NCI-H2171 (cell line): ENCODE data around the gene NEUROD1.
"Not testable (repeated sequence)": the region's sequence is repeated elsewhere in the genome, so short reads cannot be mapped to it uniquely, and the experiment has no call there.

Source experiments
- DNase-seq: peaks from one replicate; lab custom pipeline; 2025; lab: John Stamatoyannopoulos, UW

The NEUROD1 gene

GRCh38 chr2:181680055-181680936, at the start of gene NEUROD1:
Gene NEUROD1 (minus strand): TSS chr2:181680517. CDS start chr2:181678860, 1,657 bp downstream.
- peak; percentile 98 for DNase-seq

- DNase-seq = no peak
Observed at GRCh38 chr2:181725476-181725875, 45.2 kb upstream of the NEUROD1 start.

GRCh38 chr2:181724662-181725061, 44.3 kb upstream of the NEUROD1 start:
- no peak for DNase-seq

GRCh38 chr2:181723731-181724130, 43.4 kb upstream of the NEUROD1 start:
- no peak for DNase-seq

- DNase-seq = peak; percentile 76
Observed at GRCh38 chr2:181715033-181715630, 34.8 kb upstream of the NEUROD1 start.

- DNase-seq = not testable (repeated sequence)
Observed at GRCh38 chr2:181711051-181711450, 30.7 kb upstream of the NEUROD1 start.

GRCh38 chr2:181702519-181702918, 22.2 kb upstream of the NEUROD1 start:
- DNase-seq = not testable (repeated sequence)

- DNase-seq = no peak
Observed at GRCh38 chr2:181698223-181698622, 17.9 kb upstream of the NEUROD1 start.

- no peak for DNase-seq
Observed at GRCh38 chr2:181697571-181697970, 17.3 kb upstream of the NEUROD1 start.

- no peak for DNase-seq
Observed at GRCh38 chr2:181697126-181697525, 16.8 kb upstream of the NEUROD1 start.

GRCh38 chr2:181694271-181694670, 14.0 kb upstream of the NEUROD1 start:
- DNase-seq = no peak

GRCh38 chr2:181690860-181691259, 10.5 kb upstream of the NEUROD1 start:
- DNase-seq = no peak

- DNase-seq = peak; percentile 56
Observed at GRCh38 chr2:181686576-181687185, 6.4 kb upstream of the NEUROD1 start.

- DNase-seq = no peak
Observed at GRCh38 chr2:181685150-181685688, 4.9 kb upstream of the NEUROD1 start.

GRCh38 chr2:181684454-181685149, 4.3 kb upstream of the NEUROD1 start:
- DNase-seq = no peak

GRCh38 chr2:181683518-181684453, 3.5 kb upstream of the NEUROD1 start:
- DNase-seq = no peak

- DNase-seq = no peak
Observed at GRCh38 chr2:181682795-181683517, 2.6 kb upstream of the NEUROD1 start.

- DNase-seq = no peak
Observed at GRCh38 chr2:181682026-181682789, 1.9 kb upstream of the NEUROD1 start.
